Renal cortical epithelial cell (primary cell): ENCODE data around the gene CELF1. TPM values are rescaled to one million over a fixed set of nuclear protein-coding genes. Genes with fewer than 3 reads are reported as not detected.

Experiments used
- DNase-seq: peaks from one replicate; pipeline ENCODE4 v3.0.0-alpha.2; 2011; ENCODE audit warnings: low read depth
- total RNA-seq: library from RNA; depleted of rRNA; stranded (reverse); fragments of >200 nt; gene quantifications from 2 replicates; pipeline ENCODE4 v1.2.3, GENCODE V29; 2014

Gene CELF1
- total RNA-seq, result 76.8 and 137 TPM in 2 replicates

DNA sequence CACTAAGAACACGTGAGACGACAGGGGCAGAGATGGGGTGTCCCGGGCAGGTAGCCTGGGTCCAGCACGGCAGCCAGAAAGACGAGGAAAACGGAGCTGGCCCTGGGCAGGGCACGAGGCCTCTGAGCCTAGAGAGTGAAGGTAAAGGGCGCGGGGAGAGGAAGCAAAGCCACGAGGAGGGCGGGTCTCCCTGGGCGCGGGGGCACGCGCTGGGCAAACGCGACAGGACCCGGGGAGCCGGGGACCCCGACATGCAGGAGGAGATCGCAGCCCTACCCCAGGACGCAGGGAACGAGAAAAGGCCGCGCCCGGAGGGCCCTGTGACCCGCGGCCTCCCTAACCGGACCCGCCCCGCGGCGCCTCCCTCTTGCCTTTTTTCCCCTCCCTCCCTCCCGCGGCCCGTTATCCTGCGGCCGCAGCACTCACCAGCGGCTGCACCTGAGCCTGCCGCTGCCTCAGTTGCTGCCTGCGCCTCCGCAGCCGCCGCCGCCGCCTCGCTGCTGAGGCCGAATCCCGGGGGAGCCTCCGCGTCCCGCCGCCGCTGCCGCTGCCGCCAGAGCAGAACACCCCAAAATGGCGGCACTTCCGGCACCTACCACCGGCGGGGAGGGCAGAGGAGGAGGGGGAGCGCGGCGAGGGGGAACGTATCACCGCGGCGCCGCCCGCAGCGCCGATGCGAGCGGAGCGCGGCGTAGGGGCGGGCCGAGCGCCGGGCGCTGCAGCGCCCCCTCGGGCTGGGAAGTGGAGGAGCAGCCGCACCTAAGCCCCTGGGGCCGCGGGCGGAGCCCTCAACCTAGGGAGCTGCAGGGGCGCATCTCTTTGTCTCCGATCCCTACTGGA is at the start of gene CELF1:
Gene CELF1, minus strand, starts transcription at position 567 of the 840 bp plus-strand sequence. CDS start 53,609 bp downstream, outside the sequence.
- DNase-seq, result peak; percentile 58

DNA sequence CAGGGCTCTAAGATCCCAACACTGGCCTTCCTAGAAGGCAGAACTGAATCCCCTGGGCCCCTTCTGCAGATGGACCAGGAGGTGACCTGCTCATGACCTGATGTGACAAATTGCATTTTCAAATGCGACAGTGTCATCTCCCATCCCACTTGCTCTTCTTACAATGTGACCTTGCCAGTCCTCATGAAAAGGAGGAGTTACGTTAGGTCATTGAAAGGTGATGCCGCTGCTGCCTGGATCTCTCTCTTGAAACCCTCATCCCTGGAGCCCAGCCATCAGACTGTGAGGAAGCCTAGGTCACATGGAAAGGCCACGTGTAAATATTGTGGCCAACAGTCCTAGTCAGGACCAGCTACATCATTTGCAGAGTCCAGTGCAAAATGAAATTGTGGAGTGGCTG is 47.0 kb upstream of the CELF1 start:
- no peak for DNase-seq

GRCh38 chr11:47595967-47596366 is 43.0 kb upstream of the CELF1 start:
- no peak for DNase-seq

DNA sequence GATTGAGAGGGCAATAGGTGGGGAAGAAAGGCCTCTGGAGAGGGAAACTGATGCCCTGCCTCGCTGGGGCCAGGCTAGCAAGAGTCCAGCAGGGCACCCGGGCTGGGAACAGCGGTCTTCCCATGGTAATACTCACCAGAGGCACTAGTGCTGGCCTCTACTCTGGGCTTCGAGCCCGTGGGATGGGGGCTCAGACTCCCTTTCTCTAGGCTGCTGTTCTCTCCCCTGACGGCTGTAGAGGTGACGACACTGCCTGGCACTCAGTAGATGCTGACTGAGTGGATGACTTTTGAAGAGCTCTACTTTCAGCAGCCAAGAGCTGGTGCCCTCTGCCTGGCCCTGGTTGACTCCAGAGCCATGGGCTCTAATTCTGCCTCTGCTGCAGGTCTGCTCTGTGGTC is 42.1 kb upstream of the CELF1 start:
- no peak for DNase-seq

DNA sequence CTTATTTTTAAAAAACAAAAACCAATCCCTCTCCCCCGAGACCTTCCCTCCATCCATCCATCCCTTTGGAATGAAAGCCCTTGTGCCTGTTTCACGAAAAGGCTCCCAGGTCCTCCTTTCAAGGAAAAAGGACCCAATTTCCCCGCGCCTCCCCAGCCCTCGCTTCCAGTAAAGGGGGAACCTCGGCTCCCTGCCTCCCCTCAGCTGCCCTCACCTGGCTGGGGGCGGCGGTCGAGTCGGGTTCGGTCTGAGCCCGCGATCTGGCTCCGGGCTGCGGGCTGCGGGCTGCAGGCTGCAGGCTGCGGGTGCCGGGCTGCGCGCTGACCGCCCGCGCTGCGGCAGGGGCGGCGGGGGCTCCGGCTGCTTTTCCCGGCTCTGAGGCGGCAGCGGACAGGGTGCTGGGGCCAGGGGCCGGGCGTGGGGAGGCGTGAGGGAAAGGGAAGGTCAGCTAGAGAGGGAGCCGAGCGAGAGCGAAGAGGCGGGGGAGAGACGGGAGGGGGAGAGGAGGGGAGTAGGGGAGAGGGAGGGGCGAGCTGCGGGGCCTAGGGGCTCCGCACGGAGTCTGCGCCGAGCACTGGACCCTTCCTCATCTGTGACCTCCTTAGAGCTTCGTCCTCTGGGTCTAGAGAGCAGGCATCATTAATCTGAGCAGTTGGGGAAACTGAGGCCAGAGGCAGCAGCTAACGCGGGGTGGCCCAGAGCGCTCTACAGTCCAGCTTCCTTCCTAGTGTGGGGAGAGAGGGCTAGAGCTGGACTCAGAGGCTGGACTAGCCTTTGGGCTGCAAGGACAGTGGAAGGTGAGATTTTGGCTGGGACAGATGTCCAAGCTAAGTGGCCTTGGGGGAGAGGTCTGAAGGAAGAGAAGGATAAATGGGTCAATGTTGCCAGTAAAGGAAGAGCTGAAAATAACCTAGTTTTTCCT is 41.3 kb upstream of the CELF1 start, which contains the start of gene C1QTNF4:
Gene C1QTNF4, minus strand, starts transcription at position 478 of the 922 bp plus-strand sequence. CDS start 3,601 bp downstream, outside the sequence.
- DNase-seq, result no peak

DNA sequence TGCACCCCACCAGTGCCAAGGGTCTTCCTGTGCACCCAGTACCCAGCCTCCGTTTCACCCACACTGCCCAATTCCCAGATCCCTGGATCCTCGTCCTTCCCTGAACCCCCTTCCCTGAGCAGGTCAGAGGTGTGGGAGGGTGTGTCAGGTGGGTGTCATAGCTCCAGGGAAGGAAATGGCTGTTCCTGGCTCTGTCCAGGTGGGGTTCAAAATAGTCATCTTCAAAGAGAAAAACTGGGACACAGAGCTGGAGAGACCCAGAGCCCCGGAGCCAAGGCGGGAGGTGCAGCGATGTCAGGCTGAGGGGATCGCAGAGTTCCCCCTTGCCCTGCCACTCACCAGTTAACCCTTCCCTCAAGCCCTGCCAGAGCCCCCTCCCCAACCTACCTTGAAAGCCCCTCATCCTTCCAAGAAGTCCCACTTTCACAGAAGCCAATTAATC is 40.6 kb upstream of the CELF1 start:
- no peak for DNase-seq

- no peak for DNase-seq
Measured at GRCh38 chr11:47592970-47593369, 40.0 kb upstream of the CELF1 start.

- no peak for DNase-seq
Measured at GRCh38 chr11:47592251-47592650, 39.3 kb upstream of the CELF1 start.

DNA sequence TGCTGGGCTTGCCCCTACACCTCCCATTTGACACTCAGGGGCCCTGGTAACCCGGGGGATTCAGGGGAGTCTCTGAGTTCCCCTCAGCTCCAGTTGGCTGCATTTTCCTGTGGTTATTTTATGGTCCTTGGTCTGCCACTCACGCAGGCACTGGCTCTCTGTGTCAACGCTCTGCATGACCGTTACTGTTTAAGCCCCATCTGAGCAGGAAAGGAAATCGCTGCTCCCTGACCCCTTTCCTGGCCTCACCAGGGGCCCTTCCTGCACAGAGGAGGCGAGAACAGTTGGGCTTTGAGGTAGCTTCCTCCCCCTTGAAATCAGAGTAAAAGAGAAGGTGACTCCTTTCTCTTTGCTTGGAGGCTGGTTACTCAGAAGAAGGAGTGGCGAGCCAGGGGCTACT is 38.8 kb upstream of the CELF1 start:
- DNase-seq, result no peak

DNA sequence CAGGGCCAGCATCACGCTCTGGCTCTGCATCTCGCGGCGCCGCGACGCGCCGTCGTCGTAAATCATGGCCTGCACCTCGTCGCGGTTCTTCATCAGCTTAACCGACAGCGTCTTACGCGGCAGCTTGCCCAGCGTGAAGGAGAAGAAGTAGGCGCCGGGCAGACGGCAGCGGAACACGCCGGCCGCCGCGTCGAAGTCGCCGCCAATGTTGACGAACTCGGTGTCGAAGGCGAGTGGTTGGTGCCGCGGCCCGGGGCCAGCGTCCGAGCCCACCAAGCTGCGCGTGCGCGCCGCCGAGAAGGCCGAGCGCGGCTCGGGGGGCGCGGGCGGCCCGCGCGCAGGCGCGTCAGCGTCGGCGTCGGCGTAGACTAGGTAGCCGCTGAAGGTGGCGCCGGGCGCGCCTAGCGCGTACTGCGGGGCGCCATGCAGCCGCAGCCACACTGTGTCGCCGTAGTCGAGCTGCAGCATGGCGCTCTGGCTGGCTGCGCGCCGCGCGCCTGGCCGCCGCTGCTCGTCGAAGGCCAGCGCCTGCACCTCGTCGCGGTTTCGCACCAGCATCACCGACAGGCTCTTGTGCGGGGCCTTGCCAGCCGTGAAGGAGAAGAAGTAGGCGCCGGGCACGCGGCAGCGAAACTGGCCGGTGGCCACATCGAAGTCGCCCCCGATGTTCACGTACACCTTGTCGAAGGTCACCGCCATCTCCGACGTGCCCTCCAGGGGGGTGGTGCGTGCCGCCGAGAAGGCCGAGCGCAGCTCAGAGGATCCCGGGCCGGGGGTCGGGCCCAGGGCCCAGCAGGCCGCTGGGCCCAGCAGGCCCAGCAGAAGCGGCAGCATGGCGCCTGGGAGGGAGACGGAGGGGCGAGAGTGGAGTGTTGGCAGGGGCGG is 37.3 kb upstream of the CELF1 start:
- no peak for DNase-seq

GRCh38 chr11:47589584-47589976 is 36.6 kb upstream of the CELF1 start:
- DNase-seq, result no peak

DNA sequence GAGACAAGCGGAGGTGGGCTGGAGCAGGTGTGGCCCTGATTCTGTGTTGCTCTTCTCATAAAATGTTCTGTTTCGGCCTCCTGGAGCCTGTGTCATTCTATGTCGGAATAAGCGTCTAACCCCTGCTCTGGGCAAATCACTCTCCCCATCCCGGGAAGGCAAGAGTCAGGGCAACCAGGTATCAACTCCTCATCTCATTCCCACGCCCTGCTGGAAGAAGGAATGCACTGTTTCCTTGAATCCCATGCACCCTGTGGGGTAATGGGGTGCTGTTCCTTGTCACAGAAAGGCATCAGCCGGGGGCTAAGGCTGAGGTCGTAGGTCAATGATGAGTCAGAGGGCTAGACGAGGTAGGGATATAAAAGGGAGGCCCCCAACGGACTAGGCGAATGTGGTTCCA is 36.2 kb upstream of the CELF1 start:
- no peak for DNase-seq

DNA sequence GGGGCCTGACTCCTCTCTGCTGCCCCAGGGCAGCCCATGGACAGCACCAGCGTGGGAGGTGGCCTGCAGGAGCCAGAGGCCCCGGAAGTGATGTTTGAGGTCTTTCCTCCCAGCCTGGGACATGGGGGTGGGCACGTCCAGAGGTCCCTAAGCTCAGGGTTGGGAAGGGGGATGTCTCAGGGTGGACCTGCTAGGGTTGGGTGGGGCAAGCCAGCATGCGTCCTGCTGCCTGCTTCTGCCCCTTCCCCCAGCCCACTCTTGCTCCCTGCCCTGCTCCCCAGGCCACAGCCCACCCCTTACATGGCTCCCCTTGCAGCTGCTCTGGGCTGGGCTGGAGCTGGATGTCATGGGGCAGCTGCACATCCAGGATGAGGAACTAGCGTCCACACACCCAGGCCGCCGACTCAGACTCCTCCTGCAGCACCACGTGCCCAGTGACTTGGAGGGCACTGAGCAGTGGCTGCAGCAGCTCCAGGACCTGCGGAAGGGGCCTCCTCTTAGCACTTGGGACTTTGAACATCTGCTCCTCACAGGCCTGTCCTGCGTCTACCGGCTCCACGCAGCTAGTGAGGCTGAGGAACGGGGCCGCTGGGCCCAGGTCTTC is 34.9 kb upstream of the CELF1 start:
- DNase-seq, result no peak

DNA sequence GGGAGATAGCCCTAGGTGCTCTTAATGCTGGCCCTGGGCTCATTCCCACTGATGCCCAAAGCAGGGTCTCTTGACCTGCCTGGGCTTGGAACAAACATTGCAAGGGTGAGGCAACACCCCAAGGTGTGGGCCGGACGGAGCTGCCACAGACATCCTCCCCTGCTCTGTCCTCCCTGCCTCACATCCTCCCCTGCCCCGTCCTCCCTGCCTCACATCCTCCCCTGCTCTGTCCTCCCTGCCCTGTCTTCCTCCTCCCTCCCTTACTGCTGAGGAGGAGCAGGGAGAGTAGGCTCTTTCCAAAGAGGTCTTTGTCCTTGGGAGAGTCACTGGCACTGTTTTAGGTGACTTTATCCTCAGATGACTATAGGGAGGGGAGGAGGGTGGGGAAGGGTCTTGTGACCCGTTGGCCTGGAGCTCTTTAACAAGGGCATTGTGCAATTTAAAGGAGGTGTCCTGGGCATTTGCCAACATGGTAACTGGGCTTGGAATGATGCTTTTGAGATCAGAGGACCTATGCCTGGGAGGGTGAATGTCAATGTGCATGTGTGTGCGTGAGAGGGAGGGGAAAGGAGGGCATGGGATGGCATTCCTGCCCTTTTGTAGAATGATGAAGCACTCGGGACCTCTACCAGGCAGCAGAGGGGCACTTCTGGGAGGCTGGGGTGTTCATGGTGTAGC is 34.2 kb upstream of the CELF1 start:
- DNase-seq, result no peak

DNA sequence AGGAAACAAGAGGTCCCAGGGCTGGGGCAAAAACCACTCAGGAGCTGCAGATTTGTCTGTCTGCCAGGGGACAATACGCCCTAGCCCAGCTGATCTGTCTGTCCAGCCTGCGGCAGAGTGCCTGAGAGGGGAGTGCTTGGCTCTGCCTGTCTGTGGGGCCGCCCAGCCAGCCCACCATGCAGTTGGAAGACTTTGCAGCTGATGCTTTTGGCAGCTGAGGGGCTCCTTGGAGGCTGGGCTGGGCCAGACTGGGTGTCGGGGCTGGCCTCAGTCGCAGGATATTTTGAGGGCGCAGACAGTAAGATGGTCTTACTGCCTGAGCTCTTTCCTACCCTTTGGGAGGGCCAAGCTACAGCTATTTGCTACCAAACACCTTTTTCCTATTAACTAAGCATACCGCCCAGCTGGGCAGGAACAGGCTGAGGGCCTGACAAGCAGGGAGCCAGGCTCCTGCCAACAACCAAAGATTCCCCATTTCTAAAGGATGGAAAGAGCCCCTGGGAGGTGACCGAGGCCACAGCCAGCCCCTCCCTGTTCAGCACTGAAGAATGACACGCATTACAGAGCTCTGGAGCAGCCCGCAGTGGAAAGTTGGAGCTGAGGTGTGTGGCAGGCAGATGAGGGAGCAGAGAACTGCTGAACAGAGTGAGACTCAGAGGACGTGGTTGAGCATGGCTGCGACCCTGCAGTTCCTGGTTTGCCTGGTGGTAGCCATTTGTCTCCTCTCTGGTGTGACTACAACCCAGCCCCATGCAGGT is 33.3 kb upstream of the CELF1 start, which contains the start of gene FAM180B:
Gene FAM180B, plus strand, starts transcription at position 581 of the 758 bp plus-strand sequence. Its CDS starts 91 bp downstream, at position 672.
- no peak for DNase-seq

GRCh38 chr11:47583844-47584243 is 30.9 kb upstream of the CELF1 start:
- no peak for DNase-seq

DNA sequence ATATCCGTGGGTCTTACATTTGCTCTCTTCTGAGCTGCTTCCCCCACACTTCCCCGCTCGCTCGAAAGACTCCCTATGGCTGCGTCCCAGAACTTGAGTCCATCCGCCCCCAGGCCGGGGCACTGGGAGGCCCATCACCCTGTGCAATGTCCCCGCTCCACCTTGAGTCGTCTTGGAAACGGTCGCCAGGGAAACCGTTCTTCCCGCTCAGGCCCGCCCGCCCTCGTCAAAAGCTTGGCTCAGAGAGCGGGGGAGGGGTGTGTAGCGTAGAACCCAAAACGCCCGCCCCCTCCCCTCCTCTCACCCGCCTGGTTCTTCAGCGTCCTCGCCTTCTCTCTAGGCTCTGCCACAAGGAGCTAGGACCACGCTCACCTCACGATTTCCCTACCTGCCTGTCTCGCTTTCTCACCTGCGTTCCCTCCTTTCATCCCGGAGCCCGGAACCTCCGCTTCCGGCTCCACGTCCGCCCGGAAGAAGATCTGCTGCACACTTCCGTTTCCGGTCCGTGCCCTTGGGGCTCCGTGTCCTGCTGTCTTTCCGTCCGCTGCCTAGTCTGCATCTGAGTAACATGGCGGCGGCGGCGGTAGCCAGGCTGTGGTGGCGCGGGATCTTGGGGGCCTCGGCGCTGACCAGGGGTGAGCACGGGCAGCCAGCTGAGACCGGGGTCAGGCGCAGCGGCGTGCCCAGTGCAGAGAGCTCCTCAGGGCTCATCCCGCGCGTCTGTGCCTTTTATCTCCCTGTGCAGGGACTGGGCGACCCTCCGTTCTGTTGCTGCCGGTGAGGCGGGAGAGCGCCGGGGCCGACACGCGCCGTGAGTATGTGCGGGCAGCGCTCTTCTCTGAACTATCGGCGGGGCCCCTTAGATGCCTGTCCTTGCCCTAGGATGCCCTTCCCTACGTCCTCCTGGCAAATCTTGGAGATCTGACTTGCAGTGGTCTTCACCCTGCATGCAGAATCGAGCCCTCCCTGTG is 25.9 kb upstream of the CELF1 start, which contains the start of the genes KBTBD4 and NDUFS3:
Gene KBTBD4, minus strand, starts transcription at position 447 of the 971 bp plus-strand sequence. Its CDS starts 19 bp downstream, at position 428.
Gene NDUFS3, plus strand, starts transcription at position 551 of the 971 bp plus-strand sequence. Its CDS starts 18 bp downstream, at position 569.
- DNase-seq, result peak; percentile 73

- no peak for DNase-seq
Measured at GRCh38 chr11:47577460-47578041, 24.6 kb upstream of the CELF1 start.
